HUES48 (cell line): ENCODE results near the gene MID2.
"Not testable (repeated sequence)": the region's sequence is repeated elsewhere in the genome, so short reads cannot be mapped to it uniquely, and the experiment has no call there.

Experiments
- H3K27ac ChIP-seq: one replicate; pipeline ENCODE4 v1.7.0; 2013; ENCODE audit warnings: low read depth, low read length, inconsistent platforms
- H3K27me3 ChIP-seq: 2 replicates; pipeline ENCODE4 v1.6.1; 2013; ENCODE audit warnings: mild to moderate bottlenecking, low read length; ENCODE audit not compliant: control insufficient read depth, insufficient read depth
- H3K36me3 ChIP-seq: 2 replicates; pipeline ENCODE4 v1.6.1; 2013; ENCODE audit warnings: low read length; ENCODE audit not compliant: control insufficient read depth, insufficient read depth
- H3K4me1 ChIP-seq: 2 replicates; pipeline ENCODE4 v1.6.1; 2013; ENCODE audit warnings: mild to moderate bottlenecking, low read length; ENCODE audit not compliant: control insufficient read depth, insufficient read depth
- H3K4me3 ChIP-seq: 2 replicates; pipeline ENCODE4 v1.5.1; 2013; ENCODE audit warnings: mild to moderate bottlenecking, low read depth, low read length
- H3K9ac ChIP-seq: 2 replicates; pipeline ENCODE4 v1.6.1; 2013; ENCODE audit warnings: mild to moderate bottlenecking, low read depth, low read length, moderate library complexity
- H3K9me3 ChIP-seq: 2 replicates; pipeline ENCODE4 v1.6.1; 2013; ENCODE audit warnings: low read length; ENCODE audit not compliant: control insufficient read depth, insufficient read depth

The MID2 gene

DNA sequence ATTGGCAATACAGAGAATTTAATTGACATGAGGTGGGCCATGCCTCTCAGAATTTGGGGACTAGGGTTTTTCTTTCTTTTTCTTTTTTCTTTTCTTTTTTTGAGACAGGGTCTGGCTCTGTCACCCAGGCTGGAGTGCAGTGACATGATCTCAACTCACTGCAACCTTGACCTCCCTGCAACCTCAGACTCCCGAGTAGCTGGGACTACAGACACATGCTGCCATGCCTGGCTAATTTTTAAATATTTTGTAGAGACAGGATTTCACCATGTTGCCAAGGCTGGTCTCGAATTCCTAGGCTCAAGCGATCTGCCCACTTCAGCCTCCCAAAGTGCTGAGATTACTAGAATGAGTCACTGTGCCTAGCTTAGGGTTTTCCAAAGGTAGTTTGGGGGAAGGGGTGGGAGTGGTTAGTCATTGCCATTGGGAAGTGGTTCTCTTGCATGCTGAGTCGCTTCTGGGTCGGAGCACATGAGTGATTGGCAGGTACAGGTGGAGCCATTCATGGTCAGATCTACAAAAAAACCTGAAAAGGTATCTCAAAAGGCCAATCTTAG lies 54.5 kb downstream of the MID2 start:
- Histone ChIP-seq H3K36me3 (no peaks in the 10 kb centered on the region), H3K9ac (no peak overlapping the region), H3K27me3 (no peaks in the 10 kb centered on the region), H3K9me3 (no peaks in the 10 kb centered on the region), H3K27ac (no peak overlapping the region), H3K4me3 (no peak overlapping the region), H3K4me1 (no peaks in the 10 kb centered on the region)

DNA sequence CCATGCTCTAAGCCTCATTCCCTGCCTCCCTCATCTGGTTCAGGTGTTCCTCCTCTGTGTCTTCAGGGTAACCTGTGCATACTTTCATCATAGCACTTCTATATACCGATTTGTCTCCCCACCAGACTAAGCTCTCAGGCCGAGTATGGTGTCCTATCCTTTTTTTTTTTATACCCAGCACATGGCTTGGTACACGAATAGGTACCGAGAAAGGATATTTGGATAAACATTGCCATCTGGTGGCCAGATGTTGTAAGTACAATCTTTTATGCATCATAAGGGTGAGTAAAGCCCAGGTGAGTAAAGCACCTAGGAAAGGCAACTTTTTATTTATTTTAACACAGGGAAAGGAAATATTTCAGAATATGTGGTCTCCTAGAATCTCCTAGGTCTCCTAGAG lies 68.4 kb downstream of the MID2 start:
- Histone ChIP-seq H3K9ac (no peak overlapping the region), H3K9me3 (peaks cover 9% of the 10 kb centered on the region), H3K27me3 (no peaks in the 10 kb centered on the region), H3K36me3 (no peaks in the 10 kb centered on the region), H3K4me3 (no peak overlapping the region), H3K27ac (no peak overlapping the region), H3K4me1 (peaks cover 15% of the 10 kb centered on the region)

DNA sequence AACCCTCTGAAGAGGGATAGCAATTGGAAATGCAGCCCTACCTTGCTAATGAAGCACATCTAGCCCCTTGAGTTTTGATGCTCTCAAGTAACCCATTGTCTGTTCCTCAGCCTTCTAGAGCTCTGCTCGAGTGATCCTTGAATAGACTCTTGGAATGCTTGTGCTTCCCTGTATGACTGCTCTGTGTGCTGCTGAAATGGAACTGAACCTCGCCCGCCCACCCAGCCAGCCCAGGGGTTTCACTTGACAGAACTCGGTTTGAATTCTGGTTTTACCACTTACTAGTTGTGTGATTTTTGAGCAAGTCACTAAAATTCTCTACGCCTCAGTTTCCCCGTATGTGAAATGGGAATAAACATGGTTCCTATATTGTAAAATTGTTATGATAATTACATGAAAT lies 77.1 kb downstream of the MID2 start:
- H3K9ac ChIP-seq, result no peak overlapping the region
- H3K4me3 ChIP-seq, result no peak overlapping the region
- H3K4me1 ChIP-seq, result peaks cover 32% of the 10 kb centered on the region
- no peak overlapping the region for H3K27ac ChIP-seq
- no peaks in the 10 kb centered on the region for H3K36me3 ChIP-seq
- H3K27me3 ChIP-seq, result peaks cover 3% of the 10 kb centered on the region
- H3K9me3 ChIP-seq, result no peaks in the 10 kb centered on the region

DNA sequence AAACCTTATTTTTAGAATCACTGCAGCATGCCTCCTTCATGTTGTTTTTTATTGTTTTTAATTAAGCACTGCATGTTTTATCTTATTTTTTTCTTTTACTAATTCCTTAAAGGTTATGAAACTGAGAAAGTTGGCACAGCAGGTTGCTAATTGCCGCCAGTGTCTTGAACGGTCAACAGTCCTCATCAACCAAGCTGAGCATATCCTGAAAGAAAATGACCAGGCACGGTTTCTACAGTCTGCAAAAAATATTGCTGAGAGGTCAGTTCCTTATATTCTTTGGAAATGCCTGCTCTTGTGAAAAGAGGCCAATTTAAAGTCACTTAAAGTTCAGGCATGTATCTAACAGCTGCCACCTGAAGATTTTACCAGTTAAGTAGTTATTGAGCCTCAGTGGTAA lies 79.7 kb downstream of the MID2 start:
- Histone ChIP-seq H3K9ac (no peak overlapping the region), H3K4me1 (peaks cover 7% of the 10 kb centered on the region), H3K9me3 (no peaks in the 10 kb centered on the region), H3K4me3 (no peak overlapping the region), H3K27me3 (peaks cover 3% of the 10 kb centered on the region), H3K36me3 (no peaks in the 10 kb centered on the region), H3K27ac (no peak overlapping the region)

DNA sequence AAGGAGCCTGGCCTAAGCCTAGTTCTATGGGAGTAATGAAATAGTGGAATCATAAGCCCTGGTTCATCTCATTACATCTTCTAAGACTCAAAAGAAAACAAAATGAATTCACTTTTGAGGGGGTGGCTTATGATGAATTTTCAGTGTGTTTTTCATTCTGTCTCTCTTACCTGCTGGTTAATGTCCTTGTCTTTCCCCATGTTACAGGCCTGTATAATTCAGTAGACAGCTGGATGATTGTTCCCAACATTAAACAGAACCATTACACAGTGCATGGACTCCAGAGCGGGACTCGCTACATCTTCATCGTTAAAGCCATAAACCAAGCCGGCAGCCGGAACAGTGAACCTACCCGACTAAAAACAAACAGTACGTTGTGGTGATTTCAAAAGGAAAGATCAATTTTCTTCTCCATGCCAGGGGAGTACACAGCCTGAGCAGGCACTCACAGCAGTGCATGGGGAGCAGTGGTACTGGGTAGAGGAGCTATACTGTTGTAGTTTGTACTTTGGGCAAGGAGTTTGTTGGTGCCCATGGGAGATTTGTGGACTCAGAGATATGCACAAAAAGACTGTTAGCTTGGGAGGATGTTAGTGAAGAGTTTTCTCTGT lies 98.6 kb downstream of the MID2 start:
- H3K36me3 ChIP-seq, result no peaks in the 10 kb centered on the region
- H3K27me3 ChIP-seq, result 0 out of 2 replicates have a peak, but pooled peaks cover 4% of the 10 kb centered on the region
- no peaks in the 10 kb centered on the region for H3K9me3 ChIP-seq
- peaks cover 10% of the 10 kb centered on the region for H3K4me1 ChIP-seq
- H3K4me3 ChIP-seq, result no peak overlapping the region
- no peak overlapping the region for H3K9ac ChIP-seq
- H3K27ac ChIP-seq, result no peak overlapping the region

DNA sequence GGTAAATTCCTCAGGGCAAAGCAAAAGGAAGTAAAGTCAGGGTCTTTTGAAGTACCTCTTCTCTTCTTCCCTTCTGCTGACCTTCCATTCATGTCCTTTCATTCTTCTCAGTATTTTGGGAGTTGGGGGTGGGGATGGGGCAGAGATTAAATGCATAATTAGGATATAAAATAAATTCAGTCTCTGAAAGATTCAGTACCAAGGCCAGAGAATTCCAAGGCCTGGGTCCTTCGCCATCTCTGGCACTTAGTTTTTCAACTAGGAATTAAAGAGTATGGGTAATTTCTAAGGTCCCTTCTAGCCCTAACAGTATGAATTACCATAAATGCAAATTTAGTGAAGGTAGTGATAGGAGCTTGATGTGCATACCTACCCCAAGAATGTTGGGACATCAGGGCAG lies 108.6 kb downstream of the MID2 start:
- no peak overlapping the region for H3K9ac ChIP-seq
- peaks cover 8% of the 10 kb centered on the region for H3K27me3 ChIP-seq
- no peak overlapping the region for H3K4me3 ChIP-seq
- peaks cover 15% of the 10 kb centered on the region for H3K4me1 ChIP-seq
- H3K36me3 ChIP-seq, result peaks cover 11% of the 10 kb centered on the region
- no peak overlapping the region for H3K27ac ChIP-seq
- no peaks in the 10 kb centered on the region for H3K9me3 ChIP-seq

DNA sequence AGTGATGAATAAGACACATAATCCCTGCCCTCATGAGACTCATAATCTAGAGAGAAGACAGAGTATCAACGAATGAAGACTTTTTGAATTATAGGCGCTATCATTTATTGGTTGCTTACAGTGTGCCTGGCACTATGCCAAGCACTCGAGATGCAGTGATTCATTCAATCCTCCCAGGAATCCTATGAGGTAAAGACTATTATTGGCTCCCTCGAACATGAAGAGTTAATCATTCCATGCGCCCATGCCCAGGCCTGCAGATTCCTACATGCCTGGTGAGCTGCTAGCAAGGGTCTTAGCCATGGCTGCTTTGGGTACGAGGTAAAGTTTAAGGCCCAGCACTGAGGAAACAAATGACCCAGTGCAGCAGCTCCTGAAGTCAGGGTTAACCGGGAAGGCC lies 109.5 kb downstream of the MID2 start:
- Histone ChIP-seq H3K27me3 (peaks cover 4% of the 10 kb centered on the region), H3K9ac (no peak overlapping the region), H3K4me1 (peaks cover 15% of the 10 kb centered on the region), H3K4me3 (peak overlapping the region; percentile 77), H3K36me3 (peaks cover 14% of the 10 kb centered on the region), H3K27ac (no peak overlapping the region), H3K9me3 (no peaks in the 10 kb centered on the region)

DNA sequence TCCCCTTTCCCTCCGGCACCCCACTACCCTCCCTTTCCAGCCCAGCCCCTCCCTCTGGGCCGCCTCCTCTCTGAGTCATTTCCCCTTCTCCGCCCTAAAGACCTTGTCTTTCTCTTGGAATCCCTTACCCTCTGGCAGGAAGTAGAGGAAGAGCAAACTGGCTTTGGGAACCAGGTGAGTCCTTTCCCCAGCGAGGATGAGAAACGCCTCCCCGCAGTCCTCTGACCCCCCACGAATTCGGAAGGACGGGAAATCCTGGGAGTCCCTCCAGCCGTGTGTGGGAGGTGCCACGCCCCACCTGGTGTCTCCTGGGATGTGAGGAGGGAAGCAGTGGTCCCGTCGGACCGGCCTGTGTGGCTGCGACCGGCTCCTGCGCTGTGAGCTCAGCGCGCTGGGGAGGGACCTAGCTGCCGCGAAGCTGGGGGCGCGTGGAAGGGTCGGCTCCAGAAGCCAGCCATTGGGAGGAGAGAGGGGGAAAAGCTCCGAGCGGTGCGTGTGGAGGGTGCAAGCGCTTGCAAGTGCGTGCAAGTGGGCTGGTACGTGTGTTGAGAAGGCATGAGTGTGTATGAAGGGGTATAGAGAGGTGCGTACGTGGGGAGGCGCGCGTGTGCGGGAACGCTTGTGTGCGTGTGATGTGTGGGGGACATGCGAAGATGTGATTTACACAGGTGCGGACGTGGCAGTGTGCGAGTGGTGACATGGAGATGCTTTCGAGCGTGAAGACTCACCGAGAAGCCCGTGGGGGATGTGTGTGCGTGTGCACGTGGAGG lies 110.2 kb downstream of the MID2 start:
- Histone ChIP-seq H3K36me3 (peaks cover 17% of the 10 kb centered on the region), H3K27me3 (peaks cover 4% of the 10 kb centered on the region), H3K9me3 (no peaks in the 10 kb centered on the region), H3K27ac (peak overlapping the region; percentile 63), H3K4me3 (peak overlapping the region; percentile 77), H3K4me1 (peaks cover 15% of the 10 kb centered on the region), H3K9ac (peak overlapping the region; percentile 65)

DNA sequence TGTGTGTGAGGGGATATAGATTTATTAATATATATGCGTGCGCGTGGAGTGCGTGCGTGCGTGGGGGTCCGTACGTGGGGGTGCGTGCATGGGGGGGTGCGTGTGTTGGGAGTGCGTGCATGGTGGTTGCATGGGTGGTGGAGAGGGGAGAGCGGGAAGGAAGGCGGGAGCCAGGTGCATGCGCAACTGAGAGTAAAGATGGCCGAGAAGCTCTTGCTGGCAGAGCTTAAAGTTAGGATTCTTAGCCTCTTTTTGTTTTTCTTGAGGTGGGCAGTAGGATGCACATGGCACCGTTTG lies 110.7 kb downstream of the MID2 start:
- no peak overlapping the region for H3K27ac ChIP-seq
- peaks cover 15% of the 10 kb centered on the region for H3K4me1 ChIP-seq
- H3K9ac ChIP-seq, result no peak overlapping the region
- H3K27me3 ChIP-seq, result peaks cover 4% of the 10 kb centered on the region
- H3K9me3 ChIP-seq, result no peaks in the 10 kb centered on the region
- peaks cover 17% of the 10 kb centered on the region for H3K36me3 ChIP-seq
- H3K4me3 ChIP-seq, result peak overlapping the region; percentile 77

DNA sequence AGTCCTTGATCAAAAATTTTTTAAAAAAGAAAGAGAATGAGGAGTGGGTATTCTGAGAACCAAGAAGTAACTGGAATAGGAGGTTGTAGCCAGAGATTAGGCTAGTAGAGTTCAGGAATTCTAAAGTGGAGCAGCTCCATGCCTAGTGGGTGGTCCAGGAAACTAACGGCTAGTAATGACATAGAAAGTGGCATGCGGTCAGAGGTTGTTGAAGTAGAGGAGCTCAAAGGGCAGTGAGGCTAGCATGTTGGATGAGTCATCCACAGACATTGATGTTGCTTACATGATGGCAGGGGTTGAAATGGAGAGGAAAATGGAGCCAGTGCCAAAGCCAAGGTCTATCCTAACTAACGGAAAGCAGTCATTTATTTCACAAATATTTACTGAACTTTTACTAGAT lies 114.4 kb downstream of the MID2 start:
- Histone ChIP-seq H3K4me1 (peaks cover 13% of the 10 kb centered on the region), H3K9me3 (no peaks in the 10 kb centered on the region), H3K36me3 (peaks cover 28% of the 10 kb centered on the region), H3K27ac (no peak overlapping the region), H3K4me3 (no peak overlapping the region), H3K9ac (no peak overlapping the region), H3K27me3 (peaks cover 4% of the 10 kb centered on the region)

DNA sequence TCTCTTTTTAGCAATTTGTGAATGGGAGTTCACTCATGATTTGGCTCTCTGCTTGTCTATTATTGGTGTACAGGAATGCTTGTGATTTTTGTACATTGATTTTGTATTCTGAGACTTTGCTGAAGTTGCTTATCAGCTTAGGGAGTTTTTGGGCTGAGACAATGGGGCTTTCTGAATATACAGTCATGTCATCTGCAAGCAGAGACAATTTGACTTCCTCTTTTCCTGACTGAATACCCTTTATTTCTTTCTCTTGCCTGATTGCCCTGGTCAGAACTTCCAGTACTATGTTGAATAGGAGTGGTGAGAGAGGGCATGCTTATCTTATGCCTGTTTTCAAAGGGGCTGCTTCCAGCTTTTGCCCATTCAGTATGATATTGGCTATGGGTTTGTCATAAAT lies 129.7 kb downstream of the MID2 start:
- not testable (repeated sequence) for H3K27me3 ChIP-seq, H3K9ac ChIP-seq

More for the DNA sequence above, 129.7 kb downstream of the MID2 start:
- H3K9me3 ChIP-seq, H3K27ac ChIP-seq, H3K36me3 ChIP-seq, H3K4me3 ChIP-seq, H3K4me1 ChIP-seq: not testable (repeated sequence)
